HG02623 (cell line): ENCODE data around the gene INPP5E.
A peak's percentile ranks its signal among the peaks of the same experiment; 100 is the strongest.

ENCODE experiments used
- ATAC-seq: cut with Tn5 transposase; IDR thresholded peaks from one replicate; pipeline ENCODE4 v1.9.1; 2021; ENCODE audit warnings: moderate library complexity; ENCODE audit not compliant: unreplicated experiment

INPP5E gene

DNA sequence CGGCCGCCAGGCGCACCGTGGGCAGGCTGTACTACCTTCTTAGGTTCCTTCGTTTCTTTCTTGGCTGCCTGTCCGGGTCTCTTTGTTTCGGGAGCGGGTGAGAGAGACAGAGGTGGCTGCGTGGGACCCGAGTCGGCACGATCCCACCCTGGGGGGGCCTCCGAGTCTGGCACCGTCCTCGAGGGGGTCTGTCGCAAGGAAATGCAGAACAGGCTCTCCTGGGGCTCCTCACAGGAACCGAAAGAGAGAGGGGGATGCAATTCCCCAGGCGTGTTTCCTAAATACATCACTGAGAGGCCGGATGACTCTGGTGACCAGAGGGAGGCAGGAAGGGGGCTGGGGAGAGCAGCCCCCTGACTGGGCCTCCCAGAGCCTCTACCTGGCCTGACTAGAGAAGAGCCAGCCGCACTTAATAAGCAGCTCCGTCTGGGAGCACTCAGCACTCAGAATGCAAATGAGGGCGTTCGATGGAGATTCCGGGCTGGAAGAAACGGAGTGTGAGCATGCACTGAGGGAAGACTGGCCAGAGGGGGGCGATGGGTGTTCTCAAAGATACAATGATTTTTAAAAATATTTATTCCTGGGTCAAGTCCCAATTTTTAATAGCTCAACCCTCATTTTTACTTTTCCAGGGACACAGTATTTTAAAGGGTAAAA, 11.7 kb upstream of the INPP5E start:
- ATAC-seq: no peak

DNA sequence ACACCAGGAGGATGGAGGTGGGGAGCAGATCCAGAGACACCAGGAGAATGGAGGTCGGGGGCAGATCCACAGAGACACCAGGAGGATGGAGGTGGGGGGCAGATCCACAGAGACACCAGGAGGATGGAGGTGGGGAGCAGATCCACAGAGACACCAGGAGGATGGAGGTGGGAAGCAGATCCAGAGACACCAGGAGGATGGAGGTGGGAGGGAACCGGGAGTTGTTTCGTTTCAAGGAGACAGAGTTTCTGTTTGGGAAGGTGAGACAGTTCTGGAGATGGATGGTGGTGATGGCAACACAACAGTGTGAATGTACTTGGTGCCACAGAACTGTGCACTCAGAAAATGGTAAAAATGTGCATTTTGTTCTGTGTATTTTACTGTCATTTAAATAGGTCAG, 9.0 kb upstream of the INPP5E start:
- no peak for ATAC-seq

DNA sequence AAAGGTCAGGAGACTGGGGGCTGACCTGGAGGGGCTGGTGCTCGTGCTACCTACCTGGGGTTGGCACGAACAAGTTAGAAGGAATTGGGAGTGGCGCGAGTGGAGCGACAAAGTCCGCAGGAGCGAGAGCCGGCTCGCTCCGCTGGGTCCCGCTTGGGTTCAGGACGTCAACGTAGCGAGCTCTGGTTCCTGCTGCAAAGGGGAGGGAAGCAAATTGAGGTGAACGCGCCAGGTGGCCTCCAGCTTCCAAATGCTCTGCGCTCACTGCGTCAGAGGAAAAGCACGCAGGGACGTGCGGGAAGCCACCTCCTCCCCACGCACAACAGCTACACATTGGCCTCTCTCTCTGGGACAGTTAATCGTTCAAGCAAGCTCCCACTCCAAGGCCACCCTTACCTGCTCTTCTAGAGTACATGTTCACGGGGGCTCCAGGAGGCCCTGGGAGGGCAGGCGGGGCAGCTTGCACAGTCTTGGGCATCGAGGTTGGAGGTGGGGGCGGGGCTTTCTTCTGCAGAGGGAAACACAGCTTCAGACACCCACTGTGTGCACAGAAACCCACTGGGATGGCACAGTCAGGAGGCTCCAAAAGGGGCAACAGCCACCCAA, 7.6 kb upstream of the INPP5E start:
- no peak for ATAC-seq

DNA sequence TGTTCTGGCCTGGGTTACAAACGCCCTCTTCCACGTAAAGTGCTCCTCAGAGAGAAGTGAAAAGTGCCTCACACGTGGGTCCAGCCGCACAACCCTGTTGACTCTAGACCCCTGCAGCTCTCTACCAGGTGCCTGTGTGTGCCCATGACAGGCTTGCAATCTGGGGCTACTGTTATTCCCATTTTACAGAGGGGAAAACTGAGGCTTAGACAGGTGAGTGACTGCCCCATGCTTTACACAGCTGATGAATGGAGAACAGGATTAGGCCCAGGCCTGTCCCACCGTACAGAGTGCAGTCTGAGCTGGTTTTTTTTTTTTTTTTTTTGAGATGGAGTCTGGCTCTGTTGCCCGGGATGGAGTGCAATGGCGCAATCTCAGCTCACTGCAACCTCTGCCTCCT, 6.2 kb upstream of the INPP5E start:
- ATAC-seq: no peak

DNA sequence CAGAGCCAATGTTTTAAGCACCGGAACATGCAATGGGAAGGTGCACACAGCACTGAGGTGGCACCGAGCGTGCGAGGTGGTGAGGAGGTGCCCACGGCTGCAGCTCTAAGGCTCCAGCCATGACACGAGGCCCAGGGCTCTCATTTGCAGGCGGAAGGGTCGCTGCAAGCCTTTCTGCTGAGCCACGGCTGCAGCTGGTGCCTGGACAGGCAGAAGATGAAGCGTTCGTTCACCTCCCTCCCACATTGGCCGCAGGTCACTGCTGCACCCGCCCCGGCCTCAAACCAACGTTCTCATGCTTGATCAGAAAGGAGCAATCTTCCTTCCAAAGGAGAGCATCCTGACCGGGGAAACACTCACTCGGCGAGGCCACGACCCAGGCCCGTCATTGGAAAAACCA, 4.5 kb upstream of the INPP5E start:
- no peak for ATAC-seq

DNA sequence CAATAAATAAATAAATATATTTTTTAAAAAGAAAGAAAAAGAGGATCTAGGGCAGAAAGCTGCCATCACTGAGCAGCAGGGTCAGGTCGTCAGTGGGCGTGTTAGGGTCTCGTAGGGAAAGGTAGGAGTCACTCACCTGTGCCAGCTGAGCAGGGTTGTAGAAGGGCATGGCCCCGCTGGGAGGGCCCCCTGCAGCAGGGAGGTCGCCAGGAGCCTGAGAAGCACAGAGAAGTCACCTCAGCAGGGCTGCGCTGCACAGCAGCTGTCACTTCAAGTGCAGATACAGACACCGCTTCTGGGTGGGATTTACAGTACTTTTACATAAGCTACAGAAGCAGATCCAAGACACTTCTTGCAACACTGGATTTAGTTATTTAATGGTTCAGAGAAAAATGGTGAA, 4.0 kb upstream of the INPP5E start:
- ATAC-seq: no peak

DNA sequence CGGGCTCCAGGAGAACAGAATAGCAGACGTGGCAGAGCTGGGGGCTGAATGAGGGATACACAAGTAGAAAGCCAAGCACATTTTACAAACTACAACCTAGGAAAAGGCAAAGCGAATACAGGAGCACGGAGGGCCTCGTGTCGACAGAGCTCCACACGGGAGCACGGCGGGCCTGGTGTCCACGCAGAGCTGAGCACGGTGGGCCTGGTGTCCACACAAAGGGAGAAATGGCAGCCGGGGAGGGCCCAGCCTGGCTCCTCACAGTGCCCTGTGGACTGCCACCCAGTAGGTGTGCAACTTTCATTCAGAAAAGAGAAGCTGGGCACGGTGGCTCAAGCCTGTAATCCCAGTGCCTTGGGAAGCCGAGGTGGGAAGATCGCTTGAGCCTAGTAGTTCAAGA, 3.4 kb upstream of the INPP5E start:
- no peak for ATAC-seq

DNA sequence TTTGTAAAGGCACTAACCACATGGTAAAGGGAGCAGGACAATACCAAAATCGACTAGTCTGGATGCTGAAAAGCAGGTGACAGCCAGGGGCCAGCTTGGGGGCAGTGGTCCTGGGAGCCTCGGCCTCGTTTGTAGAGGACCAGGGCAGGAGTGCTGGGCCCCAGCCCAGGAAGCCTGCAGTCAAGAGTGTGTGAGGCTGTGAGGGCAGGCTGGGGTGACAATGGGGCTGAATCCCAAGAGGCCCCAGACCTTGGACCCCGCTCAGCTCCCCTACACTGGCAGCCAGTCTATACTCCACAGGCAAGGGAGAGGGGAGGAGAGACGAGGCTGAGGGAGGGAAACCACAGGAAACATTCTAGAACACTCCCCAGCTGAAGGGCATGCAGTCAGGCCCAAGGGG, 2.6 kb upstream of the INPP5E start:
- ATAC-seq: no peak

DNA sequence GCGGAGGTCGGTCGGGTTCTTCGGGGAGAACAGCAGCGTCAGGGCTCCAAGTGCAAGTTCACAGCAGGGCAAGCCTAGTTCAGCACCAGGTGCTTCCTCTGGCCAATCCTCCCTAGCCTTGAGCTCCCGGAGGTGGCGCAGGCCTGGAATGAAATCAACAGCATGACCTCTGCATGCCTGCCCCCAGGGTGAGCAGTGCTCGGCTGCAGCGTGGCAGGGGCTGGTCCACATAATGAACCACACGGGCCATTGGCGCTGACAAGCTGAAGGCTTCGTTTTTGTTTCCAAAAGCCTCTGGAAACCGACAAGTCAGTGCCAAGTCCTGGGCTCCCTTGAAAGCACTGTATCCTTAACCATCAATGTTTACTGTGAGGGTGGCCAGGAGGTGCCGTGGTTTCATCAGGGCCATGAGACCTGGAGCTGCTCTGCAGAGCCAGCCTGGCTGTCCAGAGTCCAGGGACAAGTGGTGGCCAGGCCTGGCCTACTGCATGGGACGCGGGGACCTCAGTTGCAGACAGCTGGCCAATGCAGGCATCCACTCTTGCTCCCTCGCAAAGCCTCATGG, 2.1 kb upstream of the INPP5E start:
- no peak for ATAC-seq

DNA sequence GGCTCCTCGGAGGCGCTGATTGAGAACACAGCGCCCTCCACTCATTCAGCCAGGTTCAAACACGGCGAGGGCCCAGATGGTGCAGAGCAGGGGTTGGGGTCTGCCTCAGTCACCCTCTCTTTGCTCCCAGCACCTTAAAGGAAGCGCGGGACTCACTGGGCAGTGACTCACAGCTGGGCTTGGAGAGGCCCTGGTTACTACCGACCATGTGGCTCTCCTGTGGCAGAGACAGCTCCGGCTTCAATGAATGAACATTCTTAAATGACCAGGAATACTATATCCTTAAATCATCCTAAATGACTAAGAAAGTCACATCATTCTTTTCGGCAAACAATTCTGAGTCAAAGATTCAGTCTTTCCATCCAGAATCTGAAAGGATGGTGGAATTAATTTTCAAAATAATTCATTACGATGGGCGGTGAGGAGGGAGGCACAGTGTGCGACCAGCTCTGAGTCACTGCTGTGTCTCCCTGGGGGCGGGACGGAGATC, 1.6 kb upstream of the INPP5E start:
- no peak for ATAC-seq

DNA sequence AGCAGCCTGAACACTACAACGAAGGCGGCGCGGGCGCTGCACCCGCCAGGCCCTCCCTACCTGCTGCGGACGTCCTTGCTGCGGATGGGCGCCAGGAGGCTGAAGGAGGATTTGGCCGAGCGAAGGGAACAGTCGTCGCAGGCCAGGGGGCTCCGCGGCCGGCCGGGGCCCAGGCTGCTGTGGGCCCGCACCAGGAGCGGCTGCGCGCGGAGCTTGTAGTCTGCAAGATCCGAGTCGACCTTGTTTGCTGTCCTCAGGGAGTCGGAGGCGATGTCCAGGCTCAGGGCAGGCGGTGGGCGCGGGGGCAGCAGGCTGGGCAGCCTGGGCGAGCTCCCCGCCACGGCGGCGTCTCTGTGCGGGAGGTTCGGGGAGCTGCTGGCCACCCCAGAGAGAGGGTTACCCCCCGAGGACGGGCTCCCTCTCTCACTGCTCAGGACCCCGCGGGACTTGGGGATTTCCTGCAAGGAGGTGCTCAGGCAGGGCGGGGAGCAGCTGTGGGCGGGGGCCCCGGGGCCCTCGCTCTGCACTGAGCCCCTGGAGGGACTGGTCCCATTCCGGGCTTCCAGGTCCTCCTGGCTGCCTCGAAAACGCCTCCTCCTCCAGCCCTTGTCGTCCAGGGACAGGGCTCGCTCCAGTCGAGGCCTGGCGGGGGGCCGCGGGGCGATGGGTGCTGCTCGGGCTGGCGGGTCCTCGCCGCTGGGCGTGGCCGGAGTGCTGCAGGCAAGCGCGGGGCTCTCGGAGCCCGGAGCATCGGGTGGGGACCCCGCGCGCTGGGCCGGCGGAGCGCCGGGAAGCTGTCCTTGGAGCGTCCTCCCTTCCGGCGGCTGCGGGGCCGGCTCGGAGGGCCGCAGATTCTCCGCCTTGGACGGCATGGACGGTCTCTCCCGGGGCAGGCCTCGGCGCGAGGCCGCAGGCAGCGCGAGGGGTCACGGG, 831 bp downstream of the INPP5E start:
- peak; percentile 47 for ATAC-seq

DNA sequence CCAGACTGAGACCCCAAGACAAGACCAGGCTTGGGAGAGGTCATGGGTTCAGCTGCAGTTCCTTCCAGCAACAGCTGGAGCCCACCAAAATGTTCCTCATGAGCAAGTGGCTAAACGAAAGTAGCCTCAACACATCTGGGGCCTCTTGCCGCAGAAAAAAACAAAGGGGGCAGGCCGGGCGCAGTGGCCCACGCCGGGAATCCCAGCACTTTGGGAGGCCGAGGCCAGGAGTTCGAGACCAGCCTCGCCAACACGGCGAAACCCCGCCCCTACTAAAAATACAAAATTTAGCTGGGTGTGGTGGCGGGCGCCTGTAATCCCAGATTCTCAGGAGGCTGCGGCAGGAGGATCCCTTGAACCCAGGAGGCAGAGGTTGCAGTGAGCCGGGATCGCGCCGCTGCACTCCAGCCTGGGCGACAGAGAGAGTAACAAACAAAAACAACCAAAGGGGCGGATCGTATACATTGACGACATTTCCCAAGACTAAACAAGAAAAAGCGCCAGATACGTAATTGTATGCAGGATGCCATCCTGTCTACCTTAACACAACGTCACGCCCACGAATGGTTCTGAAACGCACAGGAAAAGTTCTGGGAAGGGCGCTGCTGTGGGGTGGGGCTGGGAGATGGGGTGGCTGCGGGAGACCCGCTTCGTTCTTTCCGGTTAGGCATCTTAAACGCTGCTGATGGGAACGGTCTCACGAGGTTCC, 1.7 kb downstream of the INPP5E start:
- ATAC-seq: no peak

DNA sequence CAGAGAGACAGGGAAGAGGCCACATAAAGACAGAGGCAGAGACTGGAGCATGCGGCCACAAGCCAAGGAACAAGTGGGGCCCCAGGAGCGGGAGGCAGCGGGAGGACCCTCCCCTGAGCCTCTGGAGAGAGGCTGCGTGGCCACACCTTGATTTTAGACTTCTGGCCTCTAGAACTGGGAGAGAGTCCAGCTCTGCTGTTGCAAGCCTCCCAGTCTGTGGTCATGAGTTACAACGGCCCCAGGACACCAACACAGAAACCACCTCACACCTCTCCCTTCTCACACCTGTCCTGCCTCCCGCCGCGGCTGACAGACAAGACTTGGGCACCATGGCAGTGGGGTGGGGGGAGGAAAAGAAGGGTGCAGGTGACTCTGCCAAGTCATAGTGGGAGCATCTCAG, 2.2 kb downstream of the INPP5E start:
- no peak for ATAC-seq

DNA sequence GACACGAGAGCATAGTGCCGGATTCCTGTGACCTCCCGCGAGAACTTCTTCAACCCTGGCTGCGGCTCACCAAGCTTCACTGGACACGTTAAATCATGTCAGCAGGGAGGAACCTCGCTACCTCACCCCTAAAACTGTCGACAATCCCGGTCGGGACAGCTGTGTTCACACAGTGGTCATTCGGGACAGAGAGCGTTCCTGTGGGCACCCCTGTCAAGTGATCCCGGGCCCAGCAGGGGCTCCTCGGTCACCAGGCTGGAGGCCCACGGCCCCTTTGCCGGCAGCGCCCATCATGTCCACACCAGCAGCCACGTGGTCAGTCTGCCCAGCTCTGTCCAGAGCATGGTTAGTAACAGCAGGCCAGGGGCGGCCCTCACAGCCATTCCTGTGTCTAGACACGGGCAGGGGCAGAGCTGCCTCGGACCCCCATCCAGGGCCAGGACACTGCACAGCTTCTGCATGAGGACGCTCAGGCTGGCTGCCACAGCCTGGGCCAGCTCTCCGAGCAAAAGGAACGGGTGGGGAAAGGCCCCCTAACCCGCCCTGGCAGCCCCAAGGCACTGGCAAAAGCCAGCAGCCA, 3.5 kb downstream of the INPP5E start:
- no peak for ATAC-seq

DNA sequence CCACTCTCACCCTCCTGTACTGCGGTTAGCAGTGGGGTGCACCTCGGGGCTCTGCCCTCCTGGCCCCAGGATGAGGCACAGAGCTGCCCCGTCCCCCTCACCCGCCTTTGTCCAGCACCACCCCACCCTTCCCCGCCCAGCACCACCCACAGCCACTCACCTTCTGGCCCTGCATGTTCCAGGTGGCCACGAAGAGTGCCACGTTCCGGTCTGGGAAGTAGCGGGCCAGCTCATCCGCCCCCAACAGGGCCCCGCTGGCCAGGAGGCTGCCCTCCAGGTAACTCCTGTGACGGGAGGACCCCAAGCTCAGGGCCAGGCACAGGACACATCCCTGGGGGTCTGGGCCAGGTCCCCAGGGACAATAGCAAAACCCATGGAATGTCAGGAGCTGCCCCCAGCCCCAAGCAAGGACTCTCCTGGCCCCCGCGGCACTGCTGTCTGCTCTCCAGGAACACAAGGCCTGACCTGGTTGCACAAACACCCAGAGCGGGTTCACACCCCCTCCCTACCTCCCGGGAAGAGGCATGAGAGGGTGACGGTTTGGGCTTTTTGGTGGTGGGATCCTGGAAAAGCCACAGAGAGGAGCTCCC, 5.0 kb downstream of the INPP5E start:
- no peak for ATAC-seq

DNA sequence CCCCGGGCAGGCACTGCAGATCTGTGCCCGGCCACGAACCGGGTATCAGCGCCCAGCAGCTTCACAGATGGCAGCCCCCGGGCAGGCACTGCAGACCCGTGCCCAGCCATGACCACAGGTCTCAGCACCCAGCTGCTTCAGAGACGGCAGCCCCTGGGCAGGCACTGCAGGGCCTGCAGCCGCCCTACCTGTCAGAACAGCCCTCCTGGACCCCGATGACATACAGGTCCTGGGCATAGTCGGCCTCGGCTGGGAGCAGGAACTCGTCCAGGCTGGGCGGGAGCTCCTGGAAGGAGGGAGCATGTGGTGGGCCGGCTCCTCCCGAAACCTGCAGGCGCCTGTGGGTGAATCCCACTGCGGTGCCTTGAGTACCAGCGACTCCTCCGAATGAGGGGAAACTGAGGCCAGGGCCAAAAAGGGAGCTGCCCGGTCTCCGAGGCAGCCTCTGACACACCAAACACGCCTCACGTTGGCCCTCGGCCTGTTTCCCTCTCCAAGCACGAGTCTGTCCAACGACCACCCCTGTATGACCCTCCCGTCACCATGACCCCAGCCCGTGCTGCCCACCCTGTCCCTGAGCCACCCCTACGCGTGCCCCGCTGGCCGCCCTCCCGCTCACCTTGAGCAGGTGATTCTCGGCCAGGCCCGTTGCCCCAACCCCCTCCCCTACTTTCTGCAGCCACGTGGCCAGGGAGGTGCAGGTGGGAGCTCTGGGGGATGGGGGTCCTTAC, 5.6 kb downstream of the INPP5E start:
- ATAC-seq: no peak

DNA sequence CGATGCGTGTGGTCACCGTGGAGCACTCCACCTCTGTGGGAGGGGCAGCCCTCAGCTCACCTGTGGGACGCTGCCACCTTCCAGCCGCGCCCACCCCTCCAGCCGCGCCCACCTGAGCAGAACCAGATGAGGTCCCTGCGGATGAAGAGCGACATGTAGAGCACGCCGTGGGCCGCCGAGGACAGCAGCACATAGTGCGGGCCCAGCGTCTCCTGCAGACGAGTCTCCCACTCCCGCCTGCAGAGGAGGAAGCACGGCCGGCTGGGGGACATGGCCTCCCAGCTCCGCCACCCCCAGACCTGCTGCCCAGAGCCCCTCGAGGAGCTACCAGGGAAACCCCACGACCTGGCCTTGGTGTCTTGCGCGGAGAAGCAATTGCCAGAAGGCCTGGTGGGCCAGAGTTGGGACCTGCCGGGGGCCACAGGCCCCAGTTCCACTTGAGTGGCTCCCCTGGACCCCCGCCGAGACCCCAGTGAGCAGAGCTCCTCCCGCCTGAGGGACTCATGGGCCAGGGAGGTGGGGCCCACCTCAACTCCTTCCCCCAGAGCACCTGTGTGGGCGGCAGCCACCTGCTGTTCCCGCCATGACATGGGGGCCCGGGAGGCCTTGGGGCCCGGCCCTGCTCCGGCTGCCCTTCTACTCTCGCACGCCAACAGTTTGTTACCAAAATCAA, 6.5 kb downstream of the INPP5E start:
- ATAC-seq: no peak

DNA sequence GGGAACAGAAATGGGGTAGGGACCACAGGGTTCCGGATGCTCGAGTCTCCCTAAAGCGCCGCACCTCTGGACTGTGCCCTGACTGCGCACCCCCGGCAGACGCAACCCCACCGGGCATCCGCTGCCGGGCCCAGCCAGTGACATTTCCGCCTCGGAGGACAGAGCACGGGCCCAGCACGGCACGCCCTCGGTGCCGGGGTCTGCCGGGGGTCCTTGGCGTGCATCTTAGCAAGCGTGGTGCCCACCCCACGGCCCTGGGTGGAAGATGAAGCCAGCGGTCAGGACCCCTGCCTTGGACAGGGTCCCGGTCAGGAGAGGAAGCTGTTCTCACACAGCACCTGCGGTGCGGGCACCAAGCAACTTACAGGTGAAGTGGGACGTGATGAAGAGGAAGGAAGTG, 7.1 kb downstream of the INPP5E start:
- no peak for ATAC-seq

DNA sequence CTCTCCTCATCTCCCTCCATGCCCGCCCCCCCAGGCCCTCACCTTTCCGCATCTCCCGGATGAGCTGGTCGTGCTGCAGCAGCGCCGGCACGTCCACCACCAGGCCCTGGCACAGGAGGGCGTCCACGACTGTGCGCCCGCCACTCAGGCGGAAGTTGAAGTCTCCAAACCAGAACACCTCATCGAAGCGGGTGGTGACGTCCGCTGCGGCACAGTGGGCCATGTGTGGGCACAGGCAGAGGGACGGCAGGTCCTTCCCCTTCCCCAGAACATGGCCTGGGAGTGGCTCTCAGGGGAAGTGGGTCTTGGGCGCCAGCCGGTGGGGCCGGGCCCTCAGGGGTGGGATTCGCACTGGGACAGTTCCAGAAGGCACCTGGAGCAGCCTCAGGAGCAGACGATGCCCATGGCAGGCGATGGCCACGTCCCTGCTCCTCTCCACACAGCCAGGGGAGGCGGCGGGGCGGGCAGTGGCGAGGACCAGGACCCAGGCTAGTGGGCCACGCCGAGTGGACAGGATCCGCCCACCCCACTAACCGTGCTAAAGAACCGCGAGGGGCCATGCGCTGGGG, 7.8 kb downstream of the INPP5E start:
- no peak for ATAC-seq
